NCI-H524 treated with DMSO at 0.1 percent for 48 hours (cell line): ENCODE measurements around the gene BIN1.

Experiments used
- DNase-seq: peaks from one replicate; lab custom pipeline; 2025; lab: John Stamatoyannopoulos, UW

BIN1 gene

DNA sequence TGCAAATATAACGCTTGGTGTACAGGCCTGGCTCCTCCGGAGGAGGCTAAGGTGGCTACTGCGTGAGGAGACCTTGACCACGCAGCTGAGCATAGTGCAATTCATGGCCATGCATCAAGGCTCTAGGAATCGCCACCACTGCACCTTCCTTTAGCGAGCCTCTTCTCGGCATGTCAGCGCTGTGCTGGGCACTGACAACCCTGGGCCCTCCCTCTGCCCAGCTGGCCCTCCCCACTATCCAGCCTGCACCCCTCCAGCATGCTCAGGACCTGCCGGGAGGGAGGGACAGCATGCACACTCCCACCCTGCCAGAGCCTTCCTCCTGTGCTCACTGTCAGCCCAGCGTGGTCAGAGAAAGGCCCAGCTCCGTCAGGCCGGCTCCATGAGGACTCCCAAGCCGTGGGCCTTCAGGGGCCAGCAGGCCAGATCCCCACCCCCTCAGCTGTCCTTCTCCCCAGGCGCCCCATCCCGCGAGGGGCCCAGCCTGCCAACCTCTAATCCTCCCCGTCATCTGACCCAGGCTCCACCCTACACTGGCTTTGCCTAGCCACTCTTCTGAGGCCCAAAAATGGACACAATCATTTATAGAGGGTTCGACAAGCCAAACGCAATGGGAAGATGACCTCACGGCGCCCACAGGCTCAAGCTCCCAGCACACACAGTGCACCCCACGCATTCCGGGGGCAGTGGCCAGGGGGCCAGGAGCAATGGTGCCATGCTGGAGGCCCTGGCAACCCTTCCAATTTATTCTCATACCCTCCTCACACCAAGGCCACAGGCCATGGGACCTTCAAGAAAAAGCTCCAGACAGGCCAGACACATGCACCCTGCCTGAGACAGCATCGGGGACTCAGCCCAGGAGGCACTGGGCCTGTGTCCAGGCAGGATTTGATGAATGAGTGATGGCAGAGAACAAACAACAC is 3.5 kb downstream of the BIN1 start:
- no peak for DNase-seq

DNA sequence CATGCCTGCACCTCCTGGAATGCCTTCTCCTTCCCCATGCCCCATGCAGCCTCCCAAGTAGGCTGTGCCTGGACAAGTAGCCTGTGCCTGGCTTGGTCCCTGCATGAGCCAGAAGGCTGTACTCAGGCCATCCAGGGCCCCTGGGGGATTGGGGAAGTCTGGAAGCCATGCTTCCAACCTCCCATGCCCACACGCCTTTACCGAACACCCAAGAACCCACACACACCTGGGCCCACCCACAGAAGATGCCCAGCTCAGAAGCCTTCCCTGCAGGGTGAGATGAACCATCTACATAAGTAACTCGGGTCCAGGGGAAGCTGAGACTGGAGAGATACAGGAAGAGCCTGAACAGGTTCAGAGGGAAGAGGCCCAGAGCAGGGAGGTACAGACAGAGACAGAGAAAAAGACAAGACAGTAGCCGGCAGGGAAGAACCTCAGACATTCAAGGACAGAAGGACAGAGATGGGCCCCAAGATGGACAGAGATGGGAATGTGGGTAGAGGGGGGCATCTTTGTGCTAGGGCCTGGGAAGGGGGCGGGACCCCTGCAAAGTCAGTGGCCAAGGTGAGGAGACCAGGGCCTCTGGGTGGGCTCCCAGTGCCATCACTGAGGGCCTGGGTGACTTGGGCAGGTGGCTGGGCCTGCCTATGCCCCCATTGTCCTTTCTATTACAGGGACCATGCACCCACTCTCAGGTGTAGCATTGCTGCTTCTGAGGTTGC is 4.3 kb downstream of the BIN1 start:
- DNase-seq, result no peak

DNA sequence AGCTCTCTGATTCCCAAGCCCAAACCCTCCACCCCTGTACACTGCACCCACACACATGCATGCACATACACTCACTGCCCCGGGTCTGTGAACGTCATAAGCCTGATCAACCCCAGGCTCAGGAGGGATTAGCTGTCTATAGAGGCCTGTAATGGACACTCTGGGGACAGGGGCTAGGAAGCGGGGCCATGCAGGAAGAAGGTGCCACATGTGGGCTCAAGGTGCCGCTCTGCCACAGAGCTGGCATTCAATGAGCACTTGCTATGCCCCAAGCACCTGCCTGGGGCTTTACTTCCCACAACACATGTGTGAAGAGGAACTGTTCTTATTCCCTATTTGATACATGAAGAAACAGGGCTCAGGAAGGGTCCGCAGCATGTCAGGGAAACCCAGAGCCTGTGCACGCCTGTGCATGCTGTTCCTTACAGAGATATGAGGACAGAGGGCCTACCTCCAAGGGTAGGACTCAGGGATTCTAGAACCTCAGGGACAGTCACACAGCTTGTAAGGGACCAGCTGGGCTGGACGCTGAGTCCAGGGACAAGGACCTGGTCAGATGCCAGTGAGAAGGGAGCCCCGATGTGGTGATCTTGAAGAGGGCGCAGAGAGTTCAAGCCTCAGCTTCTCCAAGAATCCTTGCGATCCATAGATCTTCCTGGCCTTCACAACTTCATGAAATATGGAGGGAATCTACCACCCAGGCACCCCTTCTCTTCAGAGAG is 5.0 kb downstream of the BIN1 start:
- no peak for DNase-seq

- DNase-seq, result no peak
These were observed 5.8 kb downstream of the BIN1 start for GRCh38 chr2:127101048-127101611.

DNA sequence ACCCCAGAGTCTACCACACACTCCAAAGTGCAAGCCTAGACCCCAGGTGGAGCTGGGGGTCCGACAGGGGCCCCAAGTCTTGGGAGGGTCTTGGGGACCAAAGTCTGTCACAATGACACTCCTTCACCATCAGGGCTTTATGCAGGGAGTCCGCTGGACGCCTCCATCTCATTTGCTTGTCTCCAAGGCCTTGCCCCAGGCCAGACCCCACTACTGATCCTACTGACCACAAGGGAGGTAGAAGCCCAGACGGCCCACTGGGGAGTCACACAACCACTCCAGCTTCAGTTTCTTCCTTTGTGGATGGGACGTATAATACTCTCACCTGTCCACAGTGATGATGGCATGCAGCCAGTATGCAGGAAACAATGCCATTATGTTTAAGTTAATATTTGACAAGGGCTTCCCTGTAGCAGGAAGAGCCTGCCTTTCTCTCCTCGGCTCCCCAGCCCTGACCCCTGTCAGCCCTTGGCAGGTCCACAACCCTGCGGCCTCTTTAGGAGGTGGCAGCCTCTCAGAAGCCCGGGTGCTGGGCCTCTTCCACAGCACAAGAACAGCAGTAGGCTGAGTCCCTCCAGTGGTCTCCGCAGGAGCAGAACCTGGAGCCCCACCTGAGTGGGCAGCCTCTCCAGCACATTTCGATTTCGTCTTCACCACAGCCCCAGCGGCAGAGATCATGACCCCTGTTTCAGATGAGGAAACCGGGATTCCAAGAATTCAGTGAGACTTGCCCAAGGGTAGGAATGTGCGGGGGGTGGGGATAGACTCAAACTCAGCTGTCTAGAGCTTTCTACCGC is 6.5 kb downstream of the BIN1 start:
- no peak for DNase-seq

GRCh38 chr2:127098711-127099110 is 8.2 kb downstream of the BIN1 start:
- no peak for DNase-seq

- no peak for DNase-seq
These were observed 8.9 kb downstream of the BIN1 start for GRCh38 chr2:127097841-127098651.

DNA sequence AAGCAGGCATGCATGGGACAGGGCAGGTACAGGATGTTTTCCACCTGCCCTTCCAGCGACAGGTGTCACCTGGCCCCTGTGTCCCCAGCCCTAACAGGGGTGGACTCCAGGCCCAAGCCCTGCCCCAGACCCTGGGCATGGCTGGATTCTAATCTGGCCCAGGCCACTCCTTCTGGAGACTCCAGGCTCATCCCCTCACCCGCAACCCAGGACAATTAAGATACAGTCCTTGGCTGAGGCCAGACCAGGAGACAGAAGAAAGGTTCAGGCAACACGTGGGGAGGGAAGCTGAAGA is 9.5 kb downstream of the BIN1 start:
- DNase-seq, result no peak

GRCh38 chr2:127096718-127097470 is 10.1 kb downstream of the BIN1 start:
- DNase-seq, result no peak

DNA sequence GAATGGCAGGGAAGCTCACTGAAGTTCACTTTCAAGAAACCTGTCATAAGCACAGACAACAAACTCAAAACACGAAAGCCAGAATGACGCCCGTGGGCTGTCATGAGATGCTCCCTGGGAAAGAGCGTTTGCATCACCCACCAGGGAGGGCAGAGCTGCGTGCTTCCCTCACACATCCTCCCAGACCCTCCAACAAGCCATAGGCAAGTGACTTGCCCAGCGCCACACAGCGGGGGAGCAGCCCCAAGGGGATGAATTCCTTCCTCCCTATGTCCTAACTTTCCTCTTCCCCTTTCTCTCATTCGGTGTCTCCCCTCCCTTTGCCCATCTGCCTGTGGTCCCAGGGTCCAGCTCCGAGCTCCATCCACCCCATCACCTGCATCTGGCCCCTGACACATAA is 10.7 kb downstream of the BIN1 start:
- no peak for DNase-seq

- no peak for DNase-seq
These were observed 11.2 kb downstream of the BIN1 start for GRCh38 chr2:127095784-127096183.

DNA sequence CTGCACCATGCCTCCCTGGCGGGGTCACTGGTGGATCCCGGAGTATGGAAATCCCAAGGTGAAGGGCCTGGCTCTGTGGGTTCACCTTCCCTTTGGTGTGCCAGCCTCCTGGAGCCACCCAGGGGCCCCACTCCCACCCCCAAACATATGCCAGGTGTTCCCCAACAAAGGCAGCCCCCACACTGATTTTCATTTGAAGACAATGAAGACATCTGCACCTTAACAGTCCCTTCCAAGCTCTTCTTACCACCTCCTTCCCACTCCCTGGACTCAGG is 11.7 kb downstream of the BIN1 start:
- no peak for DNase-seq

- DNase-seq, result no peak
These were observed 12.2 kb downstream of the BIN1 start for GRCh38 chr2:127094509-127095366.

GRCh38 chr2:127093648-127094210 is 13.2 kb downstream of the BIN1 start:
- no peak for DNase-seq

GRCh38 chr2:127092901-127093516 is 13.9 kb downstream of the BIN1 start:
- no peak for DNase-seq

DNA sequence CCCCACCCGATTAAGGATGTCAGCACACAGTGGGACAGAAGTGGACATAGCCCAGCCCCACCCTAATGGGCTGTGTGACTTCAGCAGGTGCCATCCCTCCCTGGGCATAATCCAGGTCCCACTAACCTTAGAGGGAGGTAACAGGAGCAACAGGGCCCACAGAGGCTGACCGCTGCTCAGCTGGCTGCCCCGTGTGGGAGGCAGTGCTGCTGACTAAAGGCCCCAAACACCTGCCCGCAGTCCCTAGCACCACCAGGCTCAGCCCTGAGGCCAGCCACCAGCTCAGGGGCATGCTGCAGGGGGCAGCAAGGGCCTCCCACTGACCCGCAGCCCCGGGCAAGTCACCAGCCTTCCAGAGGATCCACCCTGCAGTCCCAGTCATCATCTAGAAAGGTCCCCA is 14.6 kb downstream of the BIN1 start:
- no peak for DNase-seq

DNA sequence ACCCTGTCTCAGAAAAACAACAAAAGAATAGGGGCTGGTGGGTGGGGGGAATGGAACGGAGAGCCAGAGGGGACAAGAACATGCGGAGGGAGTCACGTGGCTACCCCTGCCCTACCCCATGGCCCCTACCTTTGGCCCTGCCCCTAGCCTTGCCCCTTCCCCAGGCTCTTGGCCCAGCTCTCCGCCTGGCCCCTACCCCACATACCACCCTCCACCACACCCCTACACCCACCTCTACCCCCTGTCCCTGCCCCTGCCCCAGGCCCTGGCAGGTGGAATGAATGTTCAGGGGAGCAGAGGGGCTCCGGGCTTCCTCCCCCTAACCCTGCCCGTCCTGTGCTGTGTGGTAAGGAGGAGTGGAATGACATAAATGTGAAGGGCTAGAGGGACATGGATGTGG is 15.1 kb downstream of the BIN1 start:
- no peak for DNase-seq

- no peak for DNase-seq
These were observed 15.8 kb downstream of the BIN1 start for GRCh38 chr2:127091148-127091547.
